Nephron progenitor cell (in vitro differentiated cells): Measurements from ENCODE around the gene AP5Z1.

Source experiments
- DNase-seq: peaks from one replicate; pipeline ENCODE4 v3.0.0; 2021
- H3K27ac Mint-ChIP-seq: 2 replicates; pipeline ENCODE4 v1.8.0; 2021; ENCODE audit warnings: mild to moderate bottlenecking, moderate library complexity, mixed read lengths
- H3K27me3 Mint-ChIP-seq: 2 replicates; pipeline ENCODE4 v1.8.0; 2021; ENCODE audit warnings: mild to moderate bottlenecking, low read depth, mixed read lengths; ENCODE audit not compliant: poor library complexity
- H3K36me3 Mint-ChIP-seq: 2 replicates; pipeline ENCODE4 v1.8.0; 2021; ENCODE audit warnings: low read depth, mixed read lengths
- H3K4me1 Mint-ChIP-seq: 2 replicates; pipeline ENCODE4 v1.8.0; 2021; ENCODE audit warnings: mixed read lengths
- H3K4me3 Mint-ChIP-seq: 2 replicates; pipeline ENCODE4 v1.8.0; 2021; ENCODE audit warnings: mild to moderate bottlenecking, moderate library complexity, mixed read lengths
- H3K9me3 Mint-ChIP-seq: 2 replicates; pipeline ENCODE4 v1.8.0; 2021; ENCODE audit warnings: mild to moderate bottlenecking, moderate library complexity, mixed read lengths
- CTCF ChIP-seq: fragments of 200-600 bp; sonication (generic); IDR thresholded peaks from 2 replicates; pipeline ENCODE4 v1.5.0; 2021; ENCODE audit warnings: antibody characterized with exemption

Gene AP5Z1

GRCh38 chr7:4762121-4763055, 13.0 kb upstream of the AP5Z1 start:
- Mint-ChIP-seq H3K27ac (peak overlapping the region; percentile 84), H3K4me3 (no peak overlapping the region)
- TF ChIP-seq CTCF = no peak

GRCh38 chr7:4763091-4763793, 12.2 kb upstream of the AP5Z1 start:
- H3K4me3 Mint-ChIP-seq = no peak overlapping the region
- H3K27ac Mint-ChIP-seq = no peak overlapping the region
- no peaks in the 10 kb centered on the region for H3K27me3 Mint-ChIP-seq
- H3K36me3 Mint-ChIP-seq = peaks cover 40% of the 10 kb centered on the region
- H3K9me3 Mint-ChIP-seq = no peaks in the 10 kb centered on the region
- peaks cover 12% of the 10 kb centered on the region for H3K4me1 Mint-ChIP-seq
- no peak for TF ChIP-seq CTCF
- DNase-seq = no peak

More at GRCh38 chr7:4762121-4763055, 13.0 kb upstream of the AP5Z1 start:
- Mint-ChIP-seq H3K4me1 (peaks cover 12% of the 10 kb centered on the region), H3K27me3 (no peaks in the 10 kb centered on the region), H3K9me3 (no peaks in the 10 kb centered on the region), H3K36me3 (peaks cover 46% of the 10 kb centered on the region)
- no peak for DNase-seq

- Mint-ChIP-seq H3K27ac (no peak overlapping the region), H3K4me3 (no peak overlapping the region), H3K27me3 (no peaks in the 10 kb centered on the region), H3K36me3 (peaks cover 35% of the 10 kb centered on the region), H3K4me1 (peaks cover 15% of the 10 kb centered on the region), H3K9me3 (no peaks in the 10 kb centered on the region)
- TF ChIP-seq CTCF = no peak
- no peak for DNase-seq
Measured at GRCh38 chr7:4763794-4764185, 11.6 kb upstream of the AP5Z1 start.

GRCh38 chr7:4764402-4765007, 10.9 kb upstream of the AP5Z1 start:
- Mint-ChIP-seq H3K27me3 (no peaks in the 10 kb centered on the region), H3K4me3 (no peak overlapping the region), H3K9me3 (no peaks in the 10 kb centered on the region), H3K4me1 (peaks cover 19% of the 10 kb centered on the region), H3K36me3 (peaks cover 32% of the 10 kb centered on the region), H3K27ac (peak overlapping the region; percentile 61)
- no peak for DNase-seq
- TF ChIP-seq CTCF = no peak

GRCh38 chr7:4765776-4766490, 9.5 kb upstream of the AP5Z1 start:
- peak; percentile 22 for TF ChIP-seq CTCF
- DNase-seq = no peak
- H3K27ac Mint-ChIP-seq = peak overlapping the region; percentile 70
- H3K36me3 Mint-ChIP-seq = peaks cover 24% of the 10 kb centered on the region
- H3K4me1 Mint-ChIP-seq = peaks cover 11% of the 10 kb centered on the region
- H3K27me3 Mint-ChIP-seq = peaks cover 3% of the 10 kb centered on the region
- no peaks in the 10 kb centered on the region for H3K9me3 Mint-ChIP-seq
- no peak overlapping the region for H3K4me3 Mint-ChIP-seq
